Endothelial cell of umbilical vein (primary cell): Measurements from ENCODE around the gene KAT2A. TPM values are rescaled to one million over a fixed set of nuclear protein-coding genes. Genes with fewer than 3 reads are reported as not detected.

Source experiments
- BruUV-seq: library from RNA; stranded (reverse); fragments of 400-500 nt; replicated peaks from 2 replicates; lab custom pipeline; 2021; lab: Mats Ljungman, UMichigan
- CTCF ChIA-PET: fragments of 300-600, 350-600 bp; sonication (Branson Sonifier 250); formaldehyde crosslinking; loops from one replicate; lab custom pipeline; 2021; ENCODE audit warnings: antibody characterized with exemption, inconsistent platforms; lab: Charles Lee
- POLR2A ChIA-PET: fragments of 300-600, 350-600 bp; sonication (Branson Sonifier 250); formaldehyde crosslinking; loops from one replicate; lab custom pipeline; 2021; ENCODE audit warnings: antibody characterized with exemption, inconsistent platforms; lab: Charles Lee
- DNase-seq: peaks from one replicate; pipeline ENCODE4 v3.0.0-alpha.2; 2011; ENCODE audit warnings: low read depth, low spot score
- FAIRE-seq: peaks from 2 replicates; lab custom pipeline; 2011; peaks lifted over from hg19 to GRCh38; lab: Jason Lieb, UNC
- H2AFZ ChIP-seq: 2 replicates; pipeline ENCODE4 v1.6.0; 2012; ENCODE audit warnings: low read depth, low read length, control low read depth, inconsistent platforms
- H3K27ac ChIP-seq: 2 replicates; pipeline ENCODE4 v1.5.1; 2011; ENCODE audit warnings: low read depth, mild to moderate bottlenecking, control low read depth, low read length, moderate library complexity; ENCODE audit not compliant: insufficient read depth
- H3K27me3 ChIP-seq, 2 experiments: 2 replicates each; pipeline versions ENCODE4 v1.6.0 to v1.6.1; 2011; ENCODE audit warnings: low read length in 2 of 2, mixed read lengths in 1 of 2; ENCODE audit not compliant: control insufficient read depth in 2 of 2, insufficient read depth in 2 of 2
- H3K36me3 ChIP-seq, 2 experiments: 2 replicates in 1 of 2; 3 replicates in 1 of 2; pipeline ENCODE4 v1.5.1; 2011; ENCODE audit warnings: low read length in 2 of 2, mild to moderate bottlenecking in 1 of 2, moderate library complexity in 1 of 2; ENCODE audit not compliant: control insufficient read depth in 2 of 2, insufficient read depth in 2 of 2; ENCODE audit errors: extremely low read depth in 1 of 2
- H3K4me1 ChIP-seq: 3 replicates; pipeline ENCODE4 v1.5.1; 2011; ENCODE audit warnings: mild to moderate bottlenecking, low read length; ENCODE audit not compliant: control insufficient read depth, insufficient read depth; ENCODE audit errors: extremely low read depth
- H3K4me2 ChIP-seq: 2 replicates; pipeline ENCODE4 v1.6.1; 2011; ENCODE audit warnings: low read length, control low read depth, mixed read lengths; ENCODE audit not compliant: insufficient read depth
- H3K4me3 ChIP-seq, 3 experiments: fragments of 200-600 bp in 1 of 3; sonication (generic), shearing (Covaris generic) in 1 of 3; replicated peaks in 1 of 3; 2 replicates each; pipeline ENCODE4 v1.5.1; 2011 to 2016; ENCODE audit warnings: control low read depth in 3 of 3, low read length in 3 of 3, mild to moderate bottlenecking in 2 of 3, inconsistent platforms in 1 of 3, low read depth in 1 of 3, moderate library complexity in 1 of 3; ENCODE audit not compliant: insufficient read depth in 1 of 3
- H3K79me2 ChIP-seq: 2 replicates; pipeline ENCODE4 v1.6.0; 2012; ENCODE audit warnings: low read length, inconsistent platforms; ENCODE audit not compliant: control insufficient read depth, insufficient read depth
- H3K9ac ChIP-seq: replicated peaks from 2 replicates; pipeline ENCODE3; 2011; ENCODE audit warnings: low read length, control low read depth; ENCODE audit not compliant: insufficient read depth; ENCODE audit errors: extremely low read depth
- H3K9me1 ChIP-seq: replicated peaks from 3 replicates; pipeline ENCODE4 v1.6.0; 2011; ENCODE audit warnings: mild to moderate bottlenecking, low read length; ENCODE audit not compliant: control insufficient read depth, insufficient read depth; ENCODE audit errors: extremely low read depth
- H3K9me3 ChIP-seq: replicated peaks from 2 replicates; pipeline ENCODE4 v1.5.1; 2012; ENCODE audit warnings: low read length, inconsistent platforms; ENCODE audit not compliant: control insufficient read depth, insufficient read depth
- H4K20me1 ChIP-seq: replicated peaks from 2 replicates; pipeline ENCODE3; 2011; ENCODE audit warnings: mild to moderate bottlenecking, low read length; ENCODE audit not compliant: control insufficient read depth, insufficient read depth; ENCODE audit errors: extremely low read depth
- EZH2 ChIP-seq: IDR thresholded peaks from 2 replicates; pipeline ENCODE4 v1.6.1; 2012; ENCODE audit warnings: borderline replicate concordance, low read depth, mild to moderate bottlenecking, moderate library complexity, low read length, inconsistent platforms; ENCODE audit not compliant: severe bottlenecking
- FOS ChIP-seq: IDR thresholded peaks from 2 replicates; pipeline ENCODE4 v1.6.1; 2011; ENCODE audit warnings: mild to moderate bottlenecking, low read length, moderate library complexity, borderline replicate concordance; ENCODE audit not compliant: insufficient read depth
- GATA2 ChIP-seq: IDR thresholded peaks from 2 replicates; pipeline ENCODE4 v1.7.0; 2011; ENCODE audit warnings: low read depth, mild to moderate bottlenecking, moderate library complexity, mixed read lengths, low read length; ENCODE audit not compliant: insufficient read length, insufficient read depth
- JUN ChIP-seq: IDR thresholded peaks from 2 replicates; pipeline ENCODE4 v1.6.1; 2011; ENCODE audit warnings: borderline replicate concordance, low read depth; ENCODE audit not compliant: insufficient read length, insufficient read depth
- MYC ChIP-seq: IDR thresholded peaks from one replicate; pipeline ENCODE4 v1.6.1; 2011; ENCODE audit warnings: mild to moderate bottlenecking, low read depth, low read length
- POLR2A ChIP-seq: IDR thresholded peaks from 2 replicates; pipeline ENCODE4 v1.6.1; 2012; ENCODE audit warnings: low read depth, mild to moderate bottlenecking, control low read depth, low read length
- POLR2AphosphoS5 ChIP-seq: IDR thresholded peaks from 2 replicates; pipeline ENCODE4 v1.6.1; 2012; ENCODE audit warnings: low read depth, mild to moderate bottlenecking, control low read depth, low read length, moderate library complexity; ENCODE audit not compliant: insufficient read depth
- dilution Hi-C: fragments of 300-500 bp; cut with MboI; formaldehyde crosslinking; loops from one replicate; pipeline ENCODE4 v1.15.0; 2019; ENCODE audit warnings: low sequenced_read_pairs; ENCODE audit not compliant: extremely low pct_ligation_motif_present
- intact Hi-C: fragments of 100-400 bp; cut with micrococcal nuclease; formaldehyde crosslinking; loops from one replicate; pipeline ENCODE4 v1.10.0; 2022
- polyA plus RNA-seq, 4 experiments: library from polyadenylated mRNA; depleted of rRNA in 3 of 4; stranded (reverse) in 3 of 4; unstranded in 1 of 4; fragments of >200 nt; gene quantifications; 2 replicates each; pipeline versions ENCODE4 v1.2.1 to v1.2.3, GENCODE V29; 2011 to 2012; ENCODE audit warnings: missing spikeins in 1 of 4
- total RNA-seq: library from RNA; stranded (reverse); gene quantifications from 2 replicates; pipeline ENCODE4 v1.2.3, GENCODE V29; 2021
- TF ChIP-seq, protein P1 (sequence below), 2 donors: IDR thresholded peaks; 1 replicate in 1 of 2; 2 replicates in 1 of 2; pipeline ENCODE4 v1.5.1; 2011; ENCODE audit warnings: low read length in 2 of 2, mild to moderate bottlenecking in 2 of 2, moderate library complexity in 2 of 2, control low read depth in 1 of 2, inconsistent platforms in 1 of 2, low read depth in 1 of 2; ENCODE audit not compliant: insufficient read depth in 1 of 2; ENCODE audit errors: extremely low read depth in 1 of 2
- TF ChIP-seq, protein P2 (sequence below): IDR thresholded peaks from 2 replicates; pipeline ENCODE4 v1.6.1; 2011; ENCODE audit not compliant: insufficient read depth, insufficient read length

Gene KAT2A
- total and polyA plus RNA-seq, 2 donors (not counting 3 experiments of a cell fraction or from before 2014, with no cell fraction given): 32.9 to 33.4 TPM

DNA sequence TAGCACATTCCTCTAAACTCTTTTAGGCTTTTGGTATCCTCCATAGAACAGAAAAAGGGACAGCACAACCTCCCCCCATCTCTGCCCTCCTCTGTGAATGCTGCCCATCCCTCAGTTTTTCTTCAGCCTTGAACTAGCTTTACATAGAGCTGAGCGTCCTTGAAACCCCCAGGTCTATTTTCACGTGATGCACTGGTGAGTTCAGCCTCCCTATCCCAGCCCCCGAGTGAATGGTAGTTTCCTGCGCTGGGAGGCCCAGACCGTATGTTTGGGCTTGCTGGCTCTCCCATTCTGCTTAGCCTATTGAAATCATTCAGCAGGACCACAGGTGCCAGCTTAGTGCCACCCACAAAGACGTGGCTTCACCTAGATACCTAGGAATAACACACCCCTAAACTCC is 45.4 kb downstream of the KAT2A start:
- H3K4me1 ChIP-seq: peaks cover 6% of the 10 kb centered on the region
- no peak for FAIRE-seq
- H2AFZ ChIP-seq: no peak overlapping the region
- dilution Hi-C loops: no loop called here
- no peaks in the 10 kb centered on the region for H3K9me1 ChIP-seq
- H3K27ac ChIP-seq: no peak overlapping the region
- intact Hi-C loops: no loop called here
- no peak overlapping the region for H3K4me2 ChIP-seq
- no peaks in the 10 kb centered on the region for H3K9me3 ChIP-seq
- H3K79me2 ChIP-seq: no peaks in the 10 kb centered on the region
- no peaks in the 10 kb centered on the region for H3K36me3 ChIP-seq
- ChIA-PET POLR2A (no interaction called here), CTCF (interaction anchor here (2.6 kb wide), 1 partner anchor 25 kb away, joined by 7 read pairs; no protein-coding TSS in a partner anchor)
- H3K27me3 ChIP-seq: peaks cover 0 to 11% of the 10 kb centered on the region in 2 experiments
- DNase-seq: no peak
- no peak overlapping the region for H3K4me3 ChIP-seq
- BruUV-seq: no TSS peak
- no peaks in the 10 kb centered on the region for H4K20me1 ChIP-seq
- TF ChIP-seq, protein P1, sequence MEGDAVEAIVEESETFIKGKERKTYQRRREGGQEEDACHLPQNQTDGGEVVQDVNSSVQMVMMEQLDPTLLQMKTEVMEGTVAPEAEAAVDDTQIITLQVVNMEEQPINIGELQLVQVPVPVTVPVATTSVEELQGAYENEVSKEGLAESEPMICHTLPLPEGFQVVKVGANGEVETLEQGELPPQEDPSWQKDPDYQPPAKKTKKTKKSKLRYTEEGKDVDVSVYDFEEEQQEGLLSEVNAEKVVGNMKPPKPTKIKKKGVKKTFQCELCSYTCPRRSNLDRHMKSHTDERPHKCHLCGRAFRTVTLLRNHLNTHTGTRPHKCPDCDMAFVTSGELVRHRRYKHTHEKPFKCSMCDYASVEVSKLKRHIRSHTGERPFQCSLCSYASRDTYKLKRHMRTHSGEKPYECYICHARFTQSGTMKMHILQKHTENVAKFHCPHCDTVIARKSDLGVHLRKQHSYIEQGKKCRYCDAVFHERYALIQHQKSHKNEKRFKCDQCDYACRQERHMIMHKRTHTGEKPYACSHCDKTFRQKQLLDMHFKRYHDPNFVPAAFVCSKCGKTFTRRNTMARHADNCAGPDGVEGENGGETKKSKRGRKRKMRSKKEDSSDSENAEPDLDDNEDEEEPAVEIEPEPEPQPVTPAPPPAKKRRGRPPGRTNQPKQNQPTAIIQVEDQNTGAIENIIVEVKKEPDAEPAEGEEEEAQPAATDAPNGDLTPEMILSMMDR (IDR thresholded peaks at IDR 0.05; ENCODE audit: extremely low read depth in 1 of 2, insufficient read depth in 1 of 2, low read depth in 1 of 2, low read length in 2 of 2): no peak
- TF ChIP-seq POLR2A (no peak), GATA2 (no peak), EZH2 (no peak), POLR2AphosphoS5 (no peak), JUN (no peak), MYC (no peak), FOS (no peak)
- TF ChIP-seq, protein P2, sequence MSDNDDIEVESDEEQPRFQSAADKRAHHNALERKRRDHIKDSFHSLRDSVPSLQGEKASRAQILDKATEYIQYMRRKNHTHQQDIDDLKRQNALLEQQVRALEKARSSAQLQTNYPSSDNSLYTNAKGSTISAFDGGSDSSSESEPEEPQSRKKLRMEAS: no peak
- H3K9ac ChIP-seq: no peak overlapping the region
